GM12872 (cell line): ENCODE measurements around the gene CDH11.

ENCODE experiments used
- CTCF ChIP-seq: IDR thresholded peaks from 3 replicates; pipeline ENCODE4 v1.5.1; 2011; ENCODE audit warnings: low read depth, mild to moderate bottlenecking, low read length, moderate library complexity; ENCODE audit not compliant: insufficient read depth

CDH11 gene

GRCh38 chr16:65099607-65100006 is 22.3 kb downstream of the CDH11 start:
- no peak for TF ChIP-seq CTCF

- no peak for TF ChIP-seq CTCF
Observed at GRCh38 chr16:65098916-65099315, 22.9 kb downstream of the CDH11 start.

GRCh38 chr16:65097296-65097695 is 24.6 kb downstream of the CDH11 start:
- TF ChIP-seq CTCF, result no peak

GRCh38 chr16:65095906-65096305 is 26.0 kb downstream of the CDH11 start:
- no peak for TF ChIP-seq CTCF

- TF ChIP-seq CTCF, result no peak
Observed at GRCh38 chr16:65095090-65095728, 26.7 kb downstream of the CDH11 start.

GRCh38 chr16:65094009-65094408 is 27.9 kb downstream of the CDH11 start:
- no peak for TF ChIP-seq CTCF

- no peak for TF ChIP-seq CTCF
Observed at GRCh38 chr16:65083164-65083857, 38.6 kb downstream of the CDH11 start.
